HG03354 (cell line): ENCODE data around the gene RSRC2.
"Not testable (repeated sequence)": the region's sequence is repeated elsewhere in the genome, so short reads cannot be mapped to it uniquely, and the experiment has no call there.

ENCODE experiments used
- ATAC-seq: cut with Tn5 transposase; IDR thresholded peaks from one replicate; pipeline ENCODE4 v1.9.1; 2021; ENCODE audit warnings: mild to moderate bottlenecking; ENCODE audit not compliant: unreplicated experiment, poor library complexity, severe bottlenecking

RSRC2 gene

GRCh38 chr12:122491991-122492390, 34.7 kb downstream of the RSRC2 start:
- no peak for ATAC-seq

DNA sequence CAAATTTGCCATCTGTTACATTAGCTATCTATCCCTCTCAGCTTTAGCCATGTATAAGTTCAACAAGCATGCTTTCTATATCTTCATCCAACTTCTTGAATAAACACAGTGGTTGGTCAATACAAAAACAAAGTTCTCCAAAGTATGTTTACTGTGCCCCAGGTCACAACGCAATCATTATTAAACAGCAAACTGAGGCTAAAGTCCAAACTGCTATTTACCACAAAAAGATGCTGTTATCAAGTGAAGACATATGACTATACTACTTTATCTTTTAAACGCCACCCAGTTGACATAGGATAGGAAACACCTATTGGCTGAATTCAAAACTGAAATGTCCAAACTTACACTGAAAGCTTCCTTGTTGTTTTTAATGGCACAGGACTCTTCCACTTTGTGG, 37.7 kb downstream of the RSRC2 start:
- ATAC-seq = no peak

DNA sequence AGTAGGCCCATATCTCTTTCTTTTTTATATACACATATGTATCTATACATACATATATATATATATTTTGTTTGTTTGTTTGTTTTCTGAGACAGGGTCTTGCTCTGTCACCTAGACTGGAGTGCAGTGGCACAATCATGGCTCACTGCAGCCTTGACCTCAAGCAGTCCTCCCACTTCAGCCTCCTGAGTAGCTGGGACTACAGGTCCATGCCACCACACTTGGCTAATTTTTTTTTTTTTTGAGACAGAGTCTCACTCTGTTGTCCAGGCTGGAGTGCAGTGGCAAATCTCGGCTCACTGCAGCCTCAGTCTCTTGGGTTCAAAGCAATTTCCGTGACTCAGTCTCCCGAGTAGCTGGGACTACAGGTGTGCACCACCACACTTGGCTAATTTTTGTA, 38.9 kb downstream of the RSRC2 start:
- ATAC-seq = not testable (repeated sequence)

- no peak for ATAC-seq
Measured at GRCh38 chr12:122486805-122487426, 39.8 kb downstream of the RSRC2 start.

- ATAC-seq = not testable (repeated sequence)
Measured at GRCh38 chr12:122486360-122486759, 40.4 kb downstream of the RSRC2 start.

DNA sequence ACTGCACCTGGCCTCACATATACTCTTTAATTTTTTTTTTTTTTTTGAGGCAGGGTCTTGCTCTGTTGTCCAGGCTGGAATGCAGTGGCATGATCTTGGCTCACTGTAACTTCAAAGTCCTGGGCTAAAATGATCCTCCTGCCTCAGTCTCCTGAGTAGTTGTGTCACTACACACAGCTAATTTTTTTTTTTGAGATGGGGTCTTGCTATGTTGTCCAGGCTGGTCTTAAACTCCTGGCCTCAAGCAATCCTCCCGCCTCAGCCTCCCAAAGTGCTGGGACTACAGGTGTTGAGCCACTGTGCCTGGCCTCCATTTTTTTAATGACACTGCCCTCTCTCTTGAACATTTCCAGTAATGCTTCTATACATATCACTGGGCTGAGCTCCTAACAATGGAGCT, 42.4 kb downstream of the RSRC2 start:
- ATAC-seq = not testable (repeated sequence)

DNA sequence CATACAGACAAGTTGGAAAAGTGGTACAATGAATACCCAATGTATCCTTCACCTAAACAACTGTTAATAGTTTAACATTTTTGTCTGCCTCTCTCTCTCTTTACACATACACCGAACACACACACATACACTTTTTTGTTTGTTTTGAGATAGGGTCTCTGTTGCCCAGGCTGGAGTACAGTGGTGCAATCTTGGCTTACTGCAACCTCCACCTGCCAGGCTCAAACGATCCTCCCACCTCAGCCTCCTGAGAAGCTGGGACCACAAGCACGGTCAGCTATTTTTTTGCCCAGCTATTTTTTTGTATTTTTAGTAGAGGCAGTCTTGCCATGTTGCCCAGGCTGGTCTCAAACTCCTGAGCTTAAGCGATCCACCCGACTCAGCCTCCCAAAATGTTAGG, 42.8 kb downstream of the RSRC2 start:
- ATAC-seq = no peak

DNA sequence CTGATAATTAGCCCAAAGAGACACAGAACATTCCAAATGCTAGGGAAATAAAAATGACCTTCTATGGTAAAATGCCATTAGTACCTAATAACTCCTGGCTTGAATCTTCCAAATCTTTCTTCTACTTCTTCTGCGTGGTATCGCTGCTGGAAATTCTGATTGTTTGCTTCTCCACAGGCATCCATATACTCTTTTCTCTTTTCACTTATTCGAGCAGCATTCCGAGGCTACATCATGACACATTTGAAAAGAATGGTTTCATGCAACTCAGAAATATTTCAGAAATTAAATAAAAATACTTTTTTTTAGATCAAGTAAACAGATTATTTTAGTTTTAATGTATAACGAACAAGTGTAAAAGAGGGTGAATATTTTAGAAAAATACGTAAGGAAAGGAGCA, 44.9 kb downstream of the RSRC2 start:
- ATAC-seq = no peak

GRCh38 chr12:122480753-122481152, 46.0 kb downstream of the RSRC2 start:
- ATAC-seq = no peak

DNA sequence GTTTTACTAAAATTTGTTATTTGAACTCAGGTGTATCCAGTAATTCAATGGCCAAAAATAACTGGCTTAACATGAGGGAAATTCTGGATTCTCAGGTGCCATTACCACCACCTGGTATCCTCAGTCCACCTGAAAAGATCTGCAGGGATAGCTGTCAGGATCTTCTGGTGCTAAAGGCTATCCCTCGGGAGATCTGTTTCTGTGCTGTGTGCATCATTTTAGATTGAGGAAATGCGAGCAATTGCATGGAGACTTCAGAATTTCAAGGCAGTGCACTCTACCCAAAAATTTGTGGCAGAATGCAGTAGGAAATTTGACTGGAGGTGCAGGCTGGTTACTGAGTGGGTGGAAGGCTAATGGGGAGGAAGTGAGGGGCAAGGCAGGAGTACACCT, 52.4 kb downstream of the RSRC2 start:
- no peak for ATAC-seq

GRCh38 chr12:122473543-122474323, 53.0 kb downstream of the RSRC2 start:
- no peak for ATAC-seq

DNA sequence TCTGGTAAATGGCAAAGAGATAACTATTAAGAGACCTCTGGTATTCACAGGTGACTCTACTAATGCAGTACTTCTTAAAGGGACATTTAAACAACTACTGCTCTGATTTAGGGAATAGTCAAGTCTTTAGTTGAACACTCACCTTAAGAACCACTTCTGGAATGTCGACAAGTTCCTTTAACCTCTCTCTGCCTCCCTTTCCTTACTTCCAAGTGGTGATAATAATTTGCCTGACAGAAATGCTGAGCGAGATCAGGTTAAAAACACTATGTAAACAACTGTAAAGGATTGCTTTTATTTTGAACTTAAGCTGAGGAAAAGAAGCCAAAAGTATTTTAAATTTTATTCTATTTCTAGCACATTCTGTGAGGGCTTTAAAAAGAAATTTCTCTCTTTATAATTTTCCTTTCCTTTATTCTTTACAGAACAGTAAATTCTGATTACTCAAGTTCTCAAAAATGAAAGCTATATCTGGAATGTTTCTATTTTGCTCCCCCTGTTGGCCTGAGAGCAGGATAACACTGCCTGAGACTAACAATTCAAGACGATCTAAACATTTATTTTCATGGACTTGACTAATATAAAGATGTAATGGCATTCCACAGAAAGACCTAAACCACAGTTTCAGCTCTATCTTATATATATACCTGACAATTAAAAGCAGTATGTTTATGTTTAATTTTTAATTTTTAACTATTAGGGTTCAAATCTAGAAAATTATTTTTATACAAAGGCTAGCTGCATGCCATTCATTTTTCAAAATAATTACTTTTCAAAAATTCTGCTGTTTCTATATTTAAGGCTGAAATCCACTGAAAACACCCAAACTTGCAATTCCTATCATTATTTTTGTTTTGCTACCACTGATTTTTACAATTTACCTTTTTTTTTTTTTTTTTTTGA, 55.2 kb downstream of the RSRC2 start:
- ATAC-seq = no peak

DNA sequence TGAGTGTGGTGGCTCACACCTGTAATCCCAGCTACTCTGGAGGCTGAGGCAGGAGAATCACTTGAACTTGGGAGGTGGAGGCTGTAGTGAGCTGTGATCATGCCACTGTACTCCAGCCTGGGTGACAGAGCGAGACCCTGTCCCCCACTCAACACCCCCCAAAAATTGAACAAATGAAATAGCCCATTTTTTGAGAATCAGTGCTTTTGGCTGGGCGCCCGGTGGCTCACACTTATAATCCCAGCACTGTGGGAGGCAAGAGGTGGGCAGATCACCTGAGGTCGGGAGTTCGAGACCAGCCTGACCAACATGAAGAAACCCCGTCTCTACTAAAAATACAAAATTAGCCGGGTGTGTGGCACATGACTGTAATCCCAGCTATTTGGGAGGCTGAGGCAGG, 56.2 kb downstream of the RSRC2 start:
- ATAC-seq = not testable (repeated sequence)

DNA sequence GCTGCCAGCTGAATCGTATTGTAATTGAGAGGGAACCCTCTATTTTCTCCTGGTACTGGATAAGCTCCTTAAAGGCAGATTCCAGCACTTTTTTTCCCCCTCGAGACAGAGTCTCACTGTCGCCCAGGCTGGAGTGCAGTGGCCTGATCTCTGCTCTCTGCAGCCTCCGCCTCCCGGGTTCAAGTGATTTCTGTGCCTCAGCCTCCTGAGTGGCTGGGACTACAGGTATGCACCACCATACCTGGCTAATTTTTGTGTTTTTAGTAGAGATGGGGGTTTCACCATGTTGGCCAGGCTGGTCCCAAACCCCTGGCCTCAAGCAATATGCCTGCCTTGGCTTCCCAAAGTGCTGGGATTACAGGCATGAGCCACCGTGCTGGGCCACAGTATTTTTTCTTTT, 56.9 kb downstream of the RSRC2 start:
- ATAC-seq = not testable (repeated sequence)

DNA sequence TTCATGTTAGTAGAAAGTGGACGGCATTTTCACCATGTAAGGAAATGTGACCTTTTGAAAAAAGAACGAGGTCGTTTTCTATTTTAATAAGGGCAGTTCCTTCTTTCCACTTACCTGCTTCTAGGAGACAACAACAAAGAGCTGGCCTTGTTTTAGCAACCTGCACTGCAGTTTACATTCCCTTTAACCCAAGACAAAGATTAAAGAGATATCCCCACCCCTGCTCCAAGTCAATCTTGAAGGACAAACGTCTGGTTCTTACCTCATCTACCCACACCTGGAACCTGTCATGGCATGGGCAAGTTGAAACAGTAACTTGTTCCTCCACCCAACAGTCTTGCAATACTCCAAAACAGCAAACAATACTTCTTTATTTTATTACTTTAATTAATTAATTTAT, 58.8 kb downstream of the RSRC2 start:
- ATAC-seq = no peak

DNA sequence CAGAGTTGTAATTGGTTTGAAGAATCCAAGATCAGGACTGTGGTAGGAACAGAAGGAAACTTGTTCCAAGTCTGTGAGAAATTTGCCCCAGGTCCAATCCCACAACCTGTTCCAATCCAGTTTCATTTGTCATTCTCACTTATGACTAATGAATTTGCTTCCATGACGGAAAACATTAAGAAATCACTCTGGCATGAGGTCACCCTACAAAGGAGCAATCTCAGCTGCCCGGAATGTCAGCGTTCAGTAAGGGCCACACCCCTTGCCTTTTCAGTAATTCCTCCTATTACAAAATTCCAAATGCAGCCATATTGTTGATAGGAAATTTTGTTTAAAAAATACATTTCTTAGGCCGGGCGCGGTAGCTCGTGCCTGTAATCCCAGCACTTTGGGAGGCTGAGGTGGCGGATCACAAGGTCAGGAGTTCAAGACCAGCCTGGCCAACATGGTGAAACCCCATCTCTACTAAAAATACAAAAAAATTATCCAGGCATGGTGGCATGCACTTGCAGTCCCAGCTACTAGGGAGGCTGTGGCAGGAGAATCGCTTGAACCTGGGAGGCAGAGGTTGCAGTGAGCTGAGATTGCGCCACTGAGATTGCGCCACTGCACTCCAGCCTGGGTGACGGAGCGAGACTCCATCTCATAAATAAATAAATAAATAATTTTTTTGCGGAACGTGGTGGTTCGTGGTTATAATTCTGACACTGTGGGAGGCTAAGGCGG, 62.3 kb downstream of the RSRC2 start:
- not testable (repeated sequence) for ATAC-seq

- ATAC-seq = no peak
Measured at GRCh38 chr12:122460641-122461040, 66.1 kb downstream of the RSRC2 start.

GRCh38 chr12:122460061-122460460, 66.7 kb downstream of the RSRC2 start:
- ATAC-seq = no peak

DNA sequence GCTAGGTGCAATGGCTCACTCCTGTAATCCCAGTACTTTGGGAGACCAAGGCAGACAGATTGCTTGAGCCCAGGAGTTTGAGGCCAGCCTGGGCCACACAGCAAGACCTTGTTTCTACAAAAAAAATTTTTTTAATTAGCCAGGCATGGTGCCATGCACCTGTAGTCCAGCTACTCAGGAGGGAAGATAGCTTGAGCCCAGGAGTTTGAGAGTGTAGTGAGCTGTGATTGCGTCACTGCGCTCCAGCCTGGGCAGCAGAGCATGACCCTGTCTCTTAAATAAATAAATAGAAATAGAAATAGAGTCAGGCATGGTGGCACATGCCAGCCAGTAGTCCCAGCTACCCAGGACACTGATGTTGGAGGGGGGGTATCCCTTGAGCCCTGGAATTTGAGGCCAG, 67.5 kb downstream of the RSRC2 start:
- ATAC-seq = no peak
